PFSK-1 (cell line): ENCODE results near the gene ZNF592.

ENCODE experiments used
- POLR2AphosphoS5 ChIP-seq: IDR thresholded peaks from 2 replicates; pipeline ENCODE4 v1.6.1; 2012; ENCODE audit warnings: low read depth, mild to moderate bottlenecking, control low read depth, low read length, moderate library complexity
- REST ChIP-seq, 2 experiments: IDR thresholded peaks; 2 replicates each; pipeline versions ENCODE4 v1.6.1 to v1.8.0; 2011 to 2012; ENCODE audit warnings: low read depth in 2 of 2, low read length in 2 of 2, control low read depth in 1 of 2, inconsistent platforms in 1 of 2, mild to moderate bottlenecking in 1 of 2, moderate library complexity in 1 of 2; ENCODE audit not compliant: insufficient read depth in 1 of 2
- SIN3A ChIP-seq: IDR thresholded peaks from 2 replicates; pipeline ENCODE4 v1.6.1; 2012; ENCODE audit warnings: mild to moderate bottlenecking, low read length, moderate library complexity, borderline replicate concordance; ENCODE audit not compliant: insufficient read depth
- TAF1 ChIP-seq: IDR thresholded peaks from 2 replicates; pipeline ENCODE4 v1.6.1; 2012; ENCODE audit warnings: low read length, control low read depth, borderline replicate concordance; ENCODE audit not compliant: insufficient read depth

DNA sequence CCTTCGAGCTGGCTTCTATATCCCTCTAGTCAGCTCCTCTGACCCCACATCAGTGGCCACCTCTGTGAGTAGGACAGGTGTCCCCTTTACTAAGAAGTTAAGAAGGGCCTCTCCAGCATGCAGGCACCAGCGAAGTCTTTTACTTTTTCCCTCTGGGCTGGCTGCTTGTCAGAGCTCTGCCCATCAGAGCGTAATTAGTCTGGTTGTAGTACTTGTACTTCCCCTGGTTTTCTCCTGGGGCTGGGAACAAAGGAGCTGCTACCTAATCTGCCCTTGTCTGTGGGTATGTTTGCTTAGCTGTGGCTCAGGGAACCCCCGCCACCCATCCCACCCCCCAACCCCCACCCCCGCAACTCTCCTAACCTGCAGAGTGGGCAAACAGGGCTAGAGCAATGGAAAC lies 41.4 kb downstream of the ZNF592 start:
- no peak for TF ChIP-seq POLR2AphosphoS5
- TF ChIP-seq SIN3A = no peak
- no peak for TF ChIP-seq REST (IDR thresholded peaks at IDR 0.05; ENCODE audit: insufficient read depth in 1 of 2, low read depth in 2 of 2, low read length in 2 of 2)
- no peak for TF ChIP-seq TAF1
